ENCODE data around the gene HIP1R. TPM values are rescaled to one million over a fixed set of nuclear protein-coding genes. Genes with fewer than 3 reads are reported as not detected.

Gene HIP1R
- total and polyA plus RNA-seq, 2 experiments from 2014 or later, result 8.0 to 22.1 TPM

- peaks cover 6% of the 10 kb centered on the region for H3K27me3 Mint-ChIP-seq (ENCODE audit: insufficient read depth, low read depth, poor library complexity)
- Histone ChIP-seq H2AFZ (no peak overlapping the region), H3K27ac (ENCODE audit: low read depth) (no peak overlapping the region), H3F3A (replicated peaks; ENCODE audit: low read depth) (no peaks in the 10 kb centered on the region), H3K4me2 (no peak overlapping the region), H3K9me2 (ENCODE audit: insufficient read depth) (no peaks in the 10 kb centered on the region), H3K27me3 (ENCODE audit: insufficient read depth) (no peaks in the 10 kb centered on the region), H3K4me3 (no peak overlapping the region), H4K20me1 (replicated peaks; ENCODE audit: insufficient read depth) (peaks cover 6% of the 10 kb centered on the region; the same call in 1 of the 2 replicates), H3K4me1 (ENCODE audit: insufficient read depth) (no peaks in the 10 kb centered on the region), H3K79me2 (replicated peaks; ENCODE audit: insufficient read depth) (no peaks in the 10 kb centered on the region), H3K36me3 (ENCODE audit: insufficient read depth) (no peaks in the 10 kb centered on the region)
- ATAC-seq, result no peak
- TF ChIP-seq STAT1 (IDR thresholded peaks at IDR 0.05; ENCODE audit: unreplicated experiment) (no peak), CTCF (conservative IDR thresholded peaks at IDR 0.05; ENCODE audit: low read depth in 2 of 2) (no peak), ZNF462 (CRISPR knock-in tag; IDR thresholded peaks at IDR 0.05) (no peak), NANOG (IDR thresholded peaks at IDR 0.05; ENCODE audit: borderline replicate concordance) (no peak), POLR2AphosphoS5 (IDR thresholded peaks at IDR 0.05; ENCODE audit: low read depth) (no peak), JUNB (IDR thresholded peaks at IDR 0.05; ENCODE audit: unreplicated experiment) (no peak), EZH2 (IDR thresholded peaks at IDR 0.05; ENCODE audit: low read depth, unreplicated experiment) (no peak), CREB1 (CRISPR knock-in tag; IDR thresholded peaks at IDR 0.05; ENCODE audit: low read depth) (no peak), REST (IDR thresholded peaks at IDR 0.05; ENCODE audit: unreplicated experiment) (no peak), ETS1 (IDR thresholded peaks at IDR 0.05) (no peak), ZNF331 (CRISPR knock-in tag; IDR thresholded peaks at IDR 0.05; ENCODE audit: low read depth) (no peak), EZH2phosphoT487 (IDR thresholded peaks at IDR 0.05; ENCODE audit: unreplicated experiment) (no peak), ZNF114 (CRISPR knock-in tag; IDR thresholded peaks at IDR 0.05) (no peak)
- H3K4me1 Mint-ChIP-seq, result peaks cover 5% of the 10 kb centered on the region
- no peaks in the 10 kb centered on the region; the same call in 2 of the 3 replicates for H3K36me3 Mint-ChIP-seq (ENCODE audit: low read depth)
- H3K4me3 Mint-ChIP-seq, result no peak overlapping the region
- no peak overlapping the region for H3K27ac Mint-ChIP-seq
- DNase-seq (ENCODE audit: low spot score), result no peak
- no peaks in the 10 kb centered on the region for H3K9me3 Mint-ChIP-seq
Measured at GRCh38 chr12:122853582-122854245, 18.5 kb downstream of the HIP1R start.

All from GM23338 (cell line).